Gastroesophageal sphincter (tissue), 3 donors: ENCODE results near the gene SDF4.

Source experiments
- POLR2A ChIP-seq, 2 donors: fragments of 450-650 bp; IDR thresholded peaks; one replicate each; pipeline ENCODE4 v1.6.1; 2017; ENCODE audit warnings: antibody characterized with exemption in 2 of 2, mild to moderate bottlenecking in 2 of 2, moderate library complexity in 1 of 2
- POLR2AphosphoS5 ChIP-seq: sonication (generic); formaldehyde crosslinking; IDR thresholded peaks from one replicate; pipeline ENCODE4 v1.6.1; 2017; ENCODE audit warnings: antibody characterized with exemption
- TF ChIP-seq, protein P1 (sequence below), 4 experiments: fragments of 200-600 bp in 2 of 4; fragments of 450-650 bp in 2 of 4; sonication (generic) in 1 of 4; IDR thresholded peaks; one replicate each; pipeline ENCODE4 v1.5.1; 2017 to 2019; ENCODE audit warnings: antibody characterized with exemption in 4 of 4, mild to moderate bottlenecking in 2 of 4, moderate library complexity in 2 of 4

GRCh38 chr1:1238702-1239178 is 6.9 kb upstream of the SDF4 start:
- TF ChIP-seq, protein P1, sequence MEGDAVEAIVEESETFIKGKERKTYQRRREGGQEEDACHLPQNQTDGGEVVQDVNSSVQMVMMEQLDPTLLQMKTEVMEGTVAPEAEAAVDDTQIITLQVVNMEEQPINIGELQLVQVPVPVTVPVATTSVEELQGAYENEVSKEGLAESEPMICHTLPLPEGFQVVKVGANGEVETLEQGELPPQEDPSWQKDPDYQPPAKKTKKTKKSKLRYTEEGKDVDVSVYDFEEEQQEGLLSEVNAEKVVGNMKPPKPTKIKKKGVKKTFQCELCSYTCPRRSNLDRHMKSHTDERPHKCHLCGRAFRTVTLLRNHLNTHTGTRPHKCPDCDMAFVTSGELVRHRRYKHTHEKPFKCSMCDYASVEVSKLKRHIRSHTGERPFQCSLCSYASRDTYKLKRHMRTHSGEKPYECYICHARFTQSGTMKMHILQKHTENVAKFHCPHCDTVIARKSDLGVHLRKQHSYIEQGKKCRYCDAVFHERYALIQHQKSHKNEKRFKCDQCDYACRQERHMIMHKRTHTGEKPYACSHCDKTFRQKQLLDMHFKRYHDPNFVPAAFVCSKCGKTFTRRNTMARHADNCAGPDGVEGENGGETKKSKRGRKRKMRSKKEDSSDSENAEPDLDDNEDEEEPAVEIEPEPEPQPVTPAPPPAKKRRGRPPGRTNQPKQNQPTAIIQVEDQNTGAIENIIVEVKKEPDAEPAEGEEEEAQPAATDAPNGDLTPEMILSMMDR (IDR thresholded peaks at IDR 0.05): no peak
- TF ChIP-seq POLR2A (IDR thresholded peaks at IDR 0.05): no peak
- TF ChIP-seq POLR2AphosphoS5: no peak
